B cell (primary cell): ENCODE results near the gene ATP1A4.

Source experiments
- CTCF ChIP-seq: fragments of 200-600 bp; IDR thresholded peaks from one replicate; pipeline ENCODE4 v1.8.0; 2022; ENCODE audit warnings: antibody characterized with exemption, mild to moderate bottlenecking
- EZH2 ChIP-seq: IDR thresholded peaks from 2 replicates; pipeline ENCODE4 v1.6.1; 2012; ENCODE audit warnings: borderline replicate concordance, low read depth, mild to moderate bottlenecking, moderate library complexity, low read length; ENCODE audit not compliant: insufficient read depth, poor library complexity, severe bottlenecking

- TF ChIP-seq CTCF, result no peak
- TF ChIP-seq EZH2, result no peak
These were observed 18.4 kb downstream of the ATP1A4 start for GRCh38 chr1:160169553-160170399.
